HG03108 (cell line): ENCODE results near the gene PNKD.

ENCODE experiments used
- ATAC-seq: cut with Tn5 transposase; IDR thresholded peaks from one replicate; pipeline ENCODE4 v1.9.1; 2021; ENCODE audit warnings: moderate library complexity; ENCODE audit not compliant: unreplicated experiment

The PNKD gene

GRCh38 chr2:218334531-218334930, 64.2 kb downstream of the PNKD start:
- ATAC-seq = no peak

- ATAC-seq = no peak
Observed at GRCh38 chr2:218340656-218341055, 70.3 kb downstream of the PNKD start.

- no peak for ATAC-seq
Observed at GRCh38 chr2:218341381-218341780, 71.1 kb downstream of the PNKD start.

GRCh38 chr2:218342837-218343236, 72.5 kb downstream of the PNKD start:
- no peak for ATAC-seq

- ATAC-seq = no peak
Observed at GRCh38 chr2:218343591-218343990, 73.3 kb downstream of the PNKD start.

GRCh38 chr2:218344090-218344754, 73.9 kb downstream of the PNKD start:
- no peak for ATAC-seq

- ATAC-seq = no peak
Observed at GRCh38 chr2:218344755-218345417, 74.6 kb downstream of the PNKD start.

GRCh38 chr2:218345491-218346236, 75.3 kb downstream of the PNKD start:
- ATAC-seq = no peak

GRCh38 chr2:218347172-218347571, 76.9 kb downstream of the PNKD start:
- ATAC-seq = no peak

GRCh38 chr2:218354045-218354444, 83.7 kb downstream of the PNKD start:
- no peak for ATAC-seq

- ATAC-seq = no peak
Observed at GRCh38 chr2:218354850-218355443, 84.6 kb downstream of the PNKD start.

GRCh38 chr2:218357236-218358177, 87.2 kb downstream of the PNKD start:
- ATAC-seq = no peak

- ATAC-seq = no peak
Observed at GRCh38 chr2:218360453-218360852, 90.1 kb downstream of the PNKD start.

GRCh38 chr2:218362606-218363005, 92.3 kb downstream of the PNKD start:
- no peak for ATAC-seq

- ATAC-seq = no peak
Observed at GRCh38 chr2:218363736-218364135, 93.4 kb downstream of the PNKD start.

- no peak for ATAC-seq
Observed at GRCh38 chr2:218364196-218364595, 93.9 kb downstream of the PNKD start.

- no peak for ATAC-seq
Observed at GRCh38 chr2:218366621-218367414, 96.5 kb downstream of the PNKD start.

- peak; percentile 98 for ATAC-seq
Observed at GRCh38 chr2:218367415-218368149, 97.3 kb downstream of the PNKD start.

- ATAC-seq = no peak
Observed at GRCh38 chr2:218368150-218368528, 97.8 kb downstream of the PNKD start.
